HG02763 (cell line): ENCODE data around the gene ZC3H18.
"Not testable (repeated sequence)": the region's sequence is repeated elsewhere in the genome, so short reads cannot be mapped to it uniquely, and the experiment has no call there.

Source experiments
- ATAC-seq: cut with Tn5 transposase; IDR thresholded peaks from one replicate; pipeline ENCODE4 v1.9.1; 2021; ENCODE audit warnings: mild to moderate bottlenecking, moderate library complexity; ENCODE audit not compliant: unreplicated experiment

Gene ZC3H18

DNA sequence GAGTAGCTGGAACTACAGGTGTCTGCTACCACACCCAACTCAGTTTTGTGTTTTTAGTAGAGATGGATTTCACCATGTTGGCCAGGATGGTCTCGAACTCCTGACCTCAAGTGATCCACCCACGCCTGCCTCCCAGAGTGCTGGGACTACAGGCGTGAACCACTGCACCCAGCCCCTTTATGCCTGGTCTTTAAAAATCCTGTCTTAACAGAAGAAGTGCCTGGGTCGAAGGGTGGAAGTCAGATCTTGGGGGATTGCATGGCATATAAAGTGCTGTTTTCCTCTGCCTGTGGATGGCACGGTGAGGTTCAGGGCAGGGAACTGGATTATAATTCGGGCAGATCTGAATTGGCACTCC is 30.3 kb downstream of the ZC3H18 start:
- ATAC-seq: no peak

- no peak for ATAC-seq
Observed at GRCh38 chr16:88601313-88602036, 31.3 kb downstream of the ZC3H18 start.

DNA sequence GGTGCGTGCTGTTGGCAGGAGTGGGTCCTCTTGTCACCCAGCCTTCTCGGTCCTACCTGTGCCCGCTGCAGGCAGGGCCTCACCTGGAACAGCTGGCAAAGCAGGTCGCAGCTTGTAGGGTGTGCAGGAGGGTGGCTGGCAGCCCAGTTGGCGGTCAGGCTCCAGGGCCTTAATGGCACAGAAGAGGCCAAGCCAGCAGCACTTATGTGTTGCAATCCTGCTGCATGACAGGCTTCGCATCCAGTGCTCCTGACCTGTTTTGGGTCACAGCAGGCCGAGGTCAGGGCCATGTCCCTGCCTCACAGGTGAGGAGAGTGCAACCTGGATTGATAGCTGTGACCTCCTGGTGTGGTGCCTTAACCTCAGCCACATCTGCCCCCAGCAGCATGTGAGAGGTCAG is 31.9 kb downstream of the ZC3H18 start:
- no peak for ATAC-seq

DNA sequence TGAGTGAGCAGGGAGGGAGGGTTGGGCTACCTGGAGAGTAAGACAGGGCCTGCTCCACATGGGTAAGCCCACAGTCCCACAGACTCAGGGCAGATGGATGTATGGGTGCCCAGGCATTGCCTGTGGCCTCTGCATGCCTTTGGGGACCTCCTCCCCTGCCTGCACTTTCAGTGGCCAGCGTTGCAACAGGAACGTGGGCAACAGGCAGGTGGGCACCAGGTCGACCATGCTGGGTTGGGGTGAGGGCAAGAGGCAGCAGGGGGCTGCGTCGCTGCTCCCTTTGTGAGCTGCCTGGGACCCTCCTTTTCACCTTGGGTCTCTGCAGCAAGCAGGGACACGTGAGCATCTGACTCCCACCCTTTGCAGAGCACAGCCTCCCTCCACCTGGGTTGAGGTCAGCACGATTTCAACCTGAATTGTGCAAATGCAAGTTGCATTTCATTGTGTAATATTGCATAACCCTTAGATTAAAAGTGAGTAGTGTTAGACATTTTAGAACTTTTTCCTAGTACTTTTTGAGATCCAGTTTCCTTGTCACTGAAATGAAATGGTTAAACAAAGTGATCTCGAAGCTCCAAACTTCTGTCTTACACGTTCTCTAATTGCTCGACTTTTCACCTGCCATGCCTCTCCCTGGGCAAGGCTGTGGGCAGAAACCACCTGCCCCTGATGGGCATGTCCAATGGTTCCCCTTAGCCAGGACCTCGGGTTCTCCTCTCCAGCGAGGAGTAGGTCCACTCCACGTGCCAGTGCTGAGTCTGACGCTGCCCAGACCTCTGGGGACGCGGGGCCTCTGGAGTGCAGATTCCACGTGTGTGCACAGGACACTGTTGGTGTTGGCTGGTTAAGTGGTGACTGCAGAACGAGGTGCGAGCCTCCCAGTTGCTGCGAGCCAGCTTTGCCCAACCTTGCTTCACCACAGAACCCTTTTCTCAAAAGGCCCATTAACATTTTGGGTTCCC is 35.3 kb downstream of the ZC3H18 start:
- no peak for ATAC-seq

GRCh38 chr16:88606148-88606757 is 36.0 kb downstream of the ZC3H18 start:
- no peak for ATAC-seq

DNA sequence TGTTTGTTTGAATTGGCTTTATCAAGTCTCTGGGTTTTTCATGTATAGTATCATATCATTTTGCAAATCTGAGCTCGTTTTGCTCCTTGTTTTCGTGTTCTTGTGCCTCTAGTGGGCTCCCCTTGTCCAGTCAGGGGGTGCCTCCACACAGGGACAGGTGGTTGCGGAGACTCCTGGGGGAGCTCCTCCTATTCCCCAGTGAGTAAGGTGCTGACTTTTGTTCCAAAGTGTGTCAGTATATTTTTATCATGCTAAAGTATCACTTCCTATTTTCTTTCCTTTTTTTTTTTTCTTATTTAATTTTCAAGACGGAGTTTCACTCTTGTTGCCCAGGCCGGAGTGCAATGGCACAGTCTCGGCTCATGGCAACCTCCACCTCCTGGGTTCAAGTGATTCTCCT is 37.9 kb downstream of the ZC3H18 start:
- no peak for ATAC-seq

DNA sequence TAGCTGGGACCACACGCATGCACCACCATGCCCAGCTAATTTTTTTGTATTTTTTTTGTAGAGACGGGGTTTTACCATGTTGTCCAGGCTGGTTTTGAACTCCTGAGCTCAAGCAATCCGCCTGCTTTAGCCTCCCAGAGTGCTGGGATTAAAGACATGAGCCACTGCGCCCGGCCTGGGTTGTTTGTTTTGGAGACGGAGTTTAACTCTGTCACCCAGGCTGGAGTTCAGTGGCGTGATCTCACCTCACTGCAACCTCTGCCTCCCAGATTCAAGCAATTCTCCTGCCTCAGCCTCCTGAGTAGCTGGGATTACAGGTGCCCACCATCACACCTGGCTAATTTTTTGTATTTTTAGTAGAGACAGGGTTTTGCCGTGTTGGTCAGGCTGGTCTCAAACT is 39.2 kb downstream of the ZC3H18 start:
- ATAC-seq: not testable (repeated sequence)

GRCh38 chr16:88610080-88610479 is 39.9 kb downstream of the ZC3H18 start:
- no peak for ATAC-seq

DNA sequence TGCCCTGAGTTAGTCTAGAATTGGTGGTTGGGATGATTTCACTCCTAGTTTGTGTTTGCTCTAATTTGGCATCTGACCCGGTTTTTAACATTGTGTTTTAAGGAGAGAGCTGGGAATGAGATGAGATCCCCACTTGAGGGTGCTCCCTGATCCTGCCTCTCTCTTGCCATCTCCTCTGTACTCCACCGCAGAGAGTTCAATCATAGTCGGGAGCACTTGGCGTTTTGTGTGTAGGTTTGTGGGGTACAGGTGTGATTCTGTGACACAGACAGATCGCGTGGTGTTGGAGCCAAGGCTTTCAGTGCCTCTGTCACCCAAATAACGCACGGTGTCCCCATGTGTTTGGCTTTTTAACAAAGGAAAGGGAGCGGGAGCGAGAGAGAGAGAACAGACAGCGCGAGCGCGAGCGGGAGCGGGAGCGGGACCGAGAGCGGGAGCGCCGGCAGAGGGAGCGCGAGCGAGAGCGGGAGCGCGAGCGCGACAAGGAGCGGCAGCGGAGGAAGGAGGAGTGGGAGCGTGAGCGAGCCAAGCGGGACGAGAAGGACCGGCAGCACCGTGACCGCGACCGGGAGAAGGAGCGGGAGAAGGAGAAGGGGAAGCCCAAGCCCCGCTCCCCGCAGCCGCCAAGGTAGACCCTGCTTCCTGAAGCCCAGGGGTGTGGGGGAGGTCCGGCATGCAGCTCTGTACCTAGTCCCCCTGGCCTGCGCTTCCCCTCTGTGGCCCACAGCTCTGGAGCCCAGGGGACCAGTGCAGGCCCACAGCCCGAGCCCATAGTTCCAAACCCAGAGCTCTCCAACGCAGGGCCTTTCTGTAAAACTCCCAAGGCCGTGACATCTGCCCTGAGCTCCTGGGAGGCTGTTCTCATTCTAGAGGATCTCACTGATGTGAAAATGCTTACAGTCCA is 41.0 kb downstream of the ZC3H18 start:
- no peak for ATAC-seq

DNA sequence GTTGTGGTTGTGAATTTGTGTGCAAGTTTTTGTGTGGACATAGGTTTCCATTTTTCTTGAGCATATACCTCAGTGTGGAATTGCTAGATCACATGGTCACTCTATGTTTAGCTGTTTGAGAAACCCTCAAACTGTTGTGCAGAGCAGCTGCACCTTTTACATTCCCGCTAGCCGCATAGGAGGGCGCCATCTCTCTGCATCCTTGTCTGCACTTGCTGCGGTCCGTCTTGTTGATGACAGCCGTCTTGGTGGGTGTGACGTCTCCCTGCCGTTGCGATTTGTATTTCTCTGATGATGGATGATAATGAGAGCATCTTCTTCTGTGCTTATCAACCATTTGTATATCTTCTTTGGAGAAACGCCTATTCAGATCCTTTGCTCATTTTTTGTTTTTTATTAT is 43.1 kb downstream of the ZC3H18 start:
- ATAC-seq: no peak

- no peak for ATAC-seq
Observed at GRCh38 chr16:88613911-88614817, 44.0 kb downstream of the ZC3H18 start.

DNA sequence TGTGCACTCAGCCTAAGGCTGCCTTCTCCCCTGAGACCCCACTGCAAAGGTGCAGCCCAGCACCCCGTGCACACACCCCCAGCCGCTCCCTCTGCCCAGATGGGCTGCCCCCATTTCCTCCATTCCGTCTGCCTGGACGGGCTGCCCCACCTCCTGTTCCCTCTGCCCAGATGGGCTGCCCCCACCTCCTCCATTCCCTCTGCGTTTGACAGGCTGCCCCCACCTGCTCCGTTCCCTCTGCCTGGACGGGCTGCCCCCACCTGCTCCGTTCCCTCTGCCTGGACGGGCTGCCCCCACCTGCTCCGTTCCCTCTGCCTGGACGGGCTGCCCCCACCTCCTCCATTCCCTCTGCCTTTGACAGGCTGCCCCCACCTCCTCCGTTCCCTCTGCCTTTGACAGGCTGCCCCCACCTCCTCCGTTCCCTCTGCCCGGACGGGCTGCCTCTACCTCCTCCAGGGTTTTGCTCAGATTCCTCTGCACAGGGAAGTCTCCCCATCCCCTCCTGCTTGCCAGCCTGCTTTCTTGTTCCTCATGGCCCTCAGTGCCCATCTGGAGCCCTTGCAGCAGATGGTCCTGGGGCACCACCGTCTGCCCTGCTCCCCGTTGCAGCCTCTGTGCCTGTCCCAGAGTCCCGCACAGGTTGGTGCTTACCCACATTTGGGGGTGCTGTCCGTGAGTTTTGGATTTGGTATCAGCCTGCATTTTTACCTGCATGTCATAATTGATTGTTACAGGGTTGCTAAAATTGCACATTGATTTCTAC is 44.8 kb downstream of the ZC3H18 start:
- ATAC-seq: no peak

- ATAC-seq: no peak
Observed at GRCh38 chr16:88616320-88616719, 46.1 kb downstream of the ZC3H18 start.

- ATAC-seq: no peak
Observed at GRCh38 chr16:88616736-88617135, 46.5 kb downstream of the ZC3H18 start.

- ATAC-seq: no peak
Observed at GRCh38 chr16:88617268-88618031, 47.2 kb downstream of the ZC3H18 start.

- no peak for ATAC-seq
Observed at GRCh38 chr16:88618182-88618955, 48.2 kb downstream of the ZC3H18 start.

GRCh38 chr16:88618956-88619667 is 48.9 kb downstream of the ZC3H18 start:
- no peak for ATAC-seq
